ENCODE measurements around the gene NHSL2. TPM values are rescaled to one million over a fixed set of nuclear protein-coding genes. Genes with fewer than 3 reads are reported as not detected.

NHSL2 gene
- total RNA-seq, 1 donor from 2014 or later: 12.7 TPM

DNA sequence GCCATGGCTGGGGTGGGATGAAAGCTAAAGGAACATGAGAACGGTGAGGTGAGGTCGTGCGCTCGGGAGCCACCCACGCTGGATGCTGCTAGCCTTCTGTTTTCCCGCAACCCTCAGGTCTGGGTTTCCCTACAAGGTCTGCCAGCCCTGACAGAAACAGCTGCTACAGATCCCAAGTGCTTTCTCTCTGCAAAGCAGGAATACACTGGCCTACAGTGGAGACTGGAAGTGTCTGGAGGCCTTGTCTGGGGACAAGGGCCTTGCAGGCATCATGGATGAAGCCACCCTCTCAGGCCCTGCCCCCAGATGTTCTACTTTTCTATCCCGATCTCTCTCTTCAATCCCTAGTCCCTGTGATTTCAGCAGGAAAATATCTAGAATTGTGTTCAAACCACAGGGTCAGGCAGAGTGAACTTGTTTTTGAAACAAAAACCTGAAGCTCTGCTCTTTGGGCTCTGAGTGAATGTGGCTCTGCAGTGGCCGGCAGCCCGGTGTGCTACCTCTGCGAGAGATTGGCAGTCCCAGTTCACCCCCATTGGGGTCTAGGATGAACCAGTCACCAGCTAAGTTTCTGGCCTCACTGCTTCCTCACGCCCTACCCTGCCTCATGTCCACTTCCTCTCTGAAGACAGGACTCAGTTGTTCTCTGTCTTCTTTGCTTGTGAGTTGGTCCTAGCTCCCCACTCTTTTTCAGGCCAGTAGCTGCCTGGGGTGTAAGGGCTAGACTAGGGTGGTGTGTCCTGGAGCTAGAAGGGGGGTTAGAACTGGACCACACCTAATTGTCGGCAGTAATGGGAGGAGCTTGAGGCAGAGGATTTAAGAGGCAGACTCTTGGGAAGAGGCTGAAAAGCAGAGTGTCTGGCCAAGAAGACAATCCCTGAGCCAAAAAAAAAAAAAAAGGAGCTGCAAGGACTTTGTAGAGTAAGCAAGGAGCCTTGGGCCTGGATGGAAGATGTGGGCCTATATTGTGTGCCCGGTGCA, 131.5 kb downstream of the NHSL2 start:
- Histone ChIP-seq H3K4me3 (no peak overlapping the region), H3K27me3 (ENCODE audit: low read depth) (no peaks in the 10 kb centered on the region), H3K27ac (no peak overlapping the region), H3K9me3 (no peaks in the 10 kb centered on the region), H3K4me1 (peaks cover 10% of the 10 kb centered on the region), H3K36me3 (no peaks in the 10 kb centered on the region)
- intact Hi-C loops (cut with DNase I): no loop called here
- ATAC-seq (no peak), DNase-seq (no peak)
- TF ChIP-seq, protein P1, sequence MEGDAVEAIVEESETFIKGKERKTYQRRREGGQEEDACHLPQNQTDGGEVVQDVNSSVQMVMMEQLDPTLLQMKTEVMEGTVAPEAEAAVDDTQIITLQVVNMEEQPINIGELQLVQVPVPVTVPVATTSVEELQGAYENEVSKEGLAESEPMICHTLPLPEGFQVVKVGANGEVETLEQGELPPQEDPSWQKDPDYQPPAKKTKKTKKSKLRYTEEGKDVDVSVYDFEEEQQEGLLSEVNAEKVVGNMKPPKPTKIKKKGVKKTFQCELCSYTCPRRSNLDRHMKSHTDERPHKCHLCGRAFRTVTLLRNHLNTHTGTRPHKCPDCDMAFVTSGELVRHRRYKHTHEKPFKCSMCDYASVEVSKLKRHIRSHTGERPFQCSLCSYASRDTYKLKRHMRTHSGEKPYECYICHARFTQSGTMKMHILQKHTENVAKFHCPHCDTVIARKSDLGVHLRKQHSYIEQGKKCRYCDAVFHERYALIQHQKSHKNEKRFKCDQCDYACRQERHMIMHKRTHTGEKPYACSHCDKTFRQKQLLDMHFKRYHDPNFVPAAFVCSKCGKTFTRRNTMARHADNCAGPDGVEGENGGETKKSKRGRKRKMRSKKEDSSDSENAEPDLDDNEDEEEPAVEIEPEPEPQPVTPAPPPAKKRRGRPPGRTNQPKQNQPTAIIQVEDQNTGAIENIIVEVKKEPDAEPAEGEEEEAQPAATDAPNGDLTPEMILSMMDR (IDR thresholded peaks at IDR 0.05): no peak

DNA sequence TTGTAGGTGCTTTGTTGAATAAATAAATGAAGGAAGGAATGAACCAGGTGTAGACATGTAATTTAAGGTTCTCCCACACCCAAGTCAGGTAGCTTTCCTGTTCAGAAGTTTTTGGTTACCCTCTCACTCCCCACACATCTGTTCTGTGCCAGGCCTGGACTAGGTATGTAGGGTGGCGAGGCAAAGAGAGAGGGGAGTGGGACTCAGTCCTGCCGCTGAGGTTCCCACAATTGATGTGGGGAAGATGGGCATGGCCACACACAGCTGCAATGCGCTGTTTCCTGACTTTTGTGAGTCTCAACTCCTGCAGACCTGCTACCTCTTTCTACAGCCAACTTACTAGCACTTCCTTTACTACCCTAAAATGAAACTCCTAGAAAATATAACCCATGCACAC, 132.2 kb downstream of the NHSL2 start:
- ATAC-seq: no peak
- TF ChIP-seq, protein P1 (IDR thresholded peaks at IDR 0.05): no peak
- Histone ChIP-seq H3K4me3 (no peak overlapping the region), H3K9me3 (no peaks in the 10 kb centered on the region), H3K27ac (no peak overlapping the region), H3K36me3 (no peaks in the 10 kb centered on the region), H3K4me1 (peaks cover 10% of the 10 kb centered on the region), H3K27me3 (ENCODE audit: low read depth) (no peaks in the 10 kb centered on the region)
- DNase-seq: no peak
- intact Hi-C loops (cut with DNase I): no loop called here

GRCh38 chrX:72043636-72044035, 133.0 kb downstream of the NHSL2 start:
- no peaks in the 10 kb centered on the region for H3K9me3 ChIP-seq
- H3K27ac ChIP-seq: no peak overlapping the region
- no peak for ATAC-seq
- no peaks in the 10 kb centered on the region for H3K27me3 ChIP-seq (ENCODE audit: low read depth)
- H3K4me3 ChIP-seq: no peak overlapping the region
- no peaks in the 10 kb centered on the region for H3K36me3 ChIP-seq
- H3K4me1 ChIP-seq: peaks cover 10% of the 10 kb centered on the region
- no peak for DNase-seq
- TF ChIP-seq, protein P1 (IDR thresholded peaks at IDR 0.05): no peak
- intact Hi-C loops (cut with DNase I): no loop called here

DNA sequence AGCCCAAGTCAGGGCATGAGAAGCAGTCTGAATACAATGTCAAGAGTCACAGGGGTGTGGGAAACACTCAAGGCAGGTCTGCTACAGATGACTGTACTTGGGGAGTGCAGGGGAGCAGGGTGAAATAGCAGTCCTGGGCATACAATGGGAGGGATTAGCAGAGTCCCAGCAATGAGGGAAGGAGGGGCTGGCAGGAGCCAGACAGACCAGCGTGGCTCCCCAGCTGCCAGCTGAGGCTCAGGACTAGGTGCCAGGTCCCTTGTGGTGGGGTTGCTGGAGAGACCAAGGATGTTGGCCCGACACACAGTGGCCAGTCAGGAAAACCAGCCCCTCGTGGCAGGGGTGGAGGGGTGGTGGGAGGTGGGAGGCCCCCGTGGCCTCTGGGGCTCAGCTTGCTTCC, 134.5 kb downstream of the NHSL2 start:
- intact Hi-C loops (cut with DNase I): no loop called here
- no peak overlapping the region for H3K4me3 ChIP-seq
- TF ChIP-seq, protein P1 (IDR thresholded peaks at IDR 0.05): no peak
- no peaks in the 10 kb centered on the region for H3K27me3 ChIP-seq (ENCODE audit: low read depth)
- ATAC-seq: peak; percentile 15 to 31
- peaks cover 10% of the 10 kb centered on the region for H3K4me1 ChIP-seq
- no peaks in the 10 kb centered on the region for H3K36me3 ChIP-seq
- H3K27ac ChIP-seq: peak overlapping the region; percentile 11
- no peak for DNase-seq
- no peaks in the 10 kb centered on the region for H3K9me3 ChIP-seq

DNA sequence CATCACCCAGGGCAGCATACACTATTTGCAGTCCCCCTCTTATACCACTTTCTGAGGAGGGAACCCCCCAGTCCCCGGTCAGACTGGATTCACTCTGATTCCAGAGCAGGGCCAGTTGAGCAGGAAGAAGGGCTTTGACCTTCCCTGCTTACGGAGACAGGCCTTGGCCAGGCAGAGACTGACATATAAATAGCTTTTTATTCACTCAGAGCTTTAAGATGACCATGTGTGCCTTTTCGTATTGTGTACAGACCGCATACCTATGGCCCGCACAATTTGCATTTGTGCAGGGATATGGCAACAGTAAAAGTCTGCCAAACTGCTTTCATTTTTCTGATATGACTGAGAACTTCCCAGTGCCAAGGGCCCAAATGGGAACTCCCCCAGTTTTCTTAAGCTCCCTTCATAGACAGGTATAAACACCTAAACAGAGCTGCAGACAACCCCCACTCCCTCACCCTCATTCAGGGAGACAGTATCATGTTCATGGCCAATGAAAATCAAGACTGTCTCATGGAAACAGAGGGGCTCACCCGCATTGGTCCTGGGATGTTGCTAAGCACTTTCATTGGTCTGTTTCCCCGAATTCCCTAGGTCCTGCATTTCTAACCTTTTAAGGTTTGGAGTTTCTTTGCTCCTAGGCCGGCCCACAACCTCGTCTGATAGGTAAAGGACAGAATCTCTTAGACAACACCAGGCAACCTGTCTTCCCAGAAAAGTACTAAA, 135.1 kb downstream of the NHSL2 start:
- H3K4me3 ChIP-seq: no peak overlapping the region
- no peaks in the 10 kb centered on the region for H3K9me3 ChIP-seq
- TF ChIP-seq, protein P1 (IDR thresholded peaks at IDR 0.05): no peak
- H3K4me1 ChIP-seq: peaks cover 10% of the 10 kb centered on the region
- peak overlapping the region; percentile 11 for H3K27ac ChIP-seq
- peak; percentile 78 to 82 for ATAC-seq
- intact Hi-C loops (cut with DNase I): no loop called here
- H3K27me3 ChIP-seq (ENCODE audit: low read depth): no peaks in the 10 kb centered on the region
- H3K36me3 ChIP-seq: no peaks in the 10 kb centered on the region
- DNase-seq: no peak

Data from lower lobe of right lung (tissue), 2 donors.